Stimulated activated CD4-positive, alpha-beta T cell treated with anti-CD3 and anti-CD28 coated beads, TNF-alpha, amount 100 ng/mL, for 4 hours (primary cell): ENCODE data around the gene LPIN2.

Source experiments
- DNase-seq, 3 experiments: peaks; one replicate each; pipeline ENCODE4 v3.0.0-alpha.2; 2020; ENCODE audit warnings: low read depth in 3 of 3

Gene LPIN2

GRCh38 chr18:2982022-2982421 is 30.9 kb downstream of the LPIN2 start:
- DNase-seq, result no peak

- no peak for DNase-seq
Observed at GRCh38 chr18:2981212-2981728, 31.7 kb downstream of the LPIN2 start.

GRCh38 chr18:2979871-2980790 is 32.8 kb downstream of the LPIN2 start:
- DNase-seq, result no peak

- no peak for DNase-seq
Observed at GRCh38 chr18:2979129-2979528, 33.8 kb downstream of the LPIN2 start.

- DNase-seq, result no peak
Observed at GRCh38 chr18:2978661-2979106, 34.3 kb downstream of the LPIN2 start.

- DNase-seq, result no peak
Observed at GRCh38 chr18:2978208-2978607, 34.7 kb downstream of the LPIN2 start.

- DNase-seq, result no peak
Observed at GRCh38 chr18:2976218-2977132, 36.5 kb downstream of the LPIN2 start.

GRCh38 chr18:2974731-2975130 is 38.2 kb downstream of the LPIN2 start:
- no peak for DNase-seq

GRCh38 chr18:2971741-2972552 is 41.0 kb downstream of the LPIN2 start:
- DNase-seq, result peak in 1 of 3 experiments; percentile 49

- DNase-seq, result no peak
Observed at GRCh38 chr18:2970772-2971659, 41.9 kb downstream of the LPIN2 start.

GRCh38 chr18:2970344-2970743 is 42.6 kb downstream of the LPIN2 start:
- no peak for DNase-seq

GRCh38 chr18:2969695-2970094 is 43.2 kb downstream of the LPIN2 start:
- DNase-seq, result no peak

- no peak for DNase-seq
Observed at GRCh38 chr18:2968606-2969005, 44.3 kb downstream of the LPIN2 start.

GRCh38 chr18:2967820-2968219 is 45.1 kb downstream of the LPIN2 start:
- DNase-seq, result no peak

GRCh38 chr18:2967357-2967756 is 45.6 kb downstream of the LPIN2 start:
- DNase-seq, result no peak

- DNase-seq, result no peak
Observed at GRCh38 chr18:2966560-2966959, 46.4 kb downstream of the LPIN2 start.

- DNase-seq, result no peak
Observed at GRCh38 chr18:2965797-2966196, 47.1 kb downstream of the LPIN2 start.

GRCh38 chr18:2964361-2965010 is 48.5 kb downstream of the LPIN2 start:
- no peak for DNase-seq
